Ascending aorta (tissue), 2 donors: ENCODE measurements around the gene FAM131C. TPM values are rescaled to one million over a fixed set of nuclear protein-coding genes. Genes with fewer than 3 reads are reported as not detected.
"Not testable (repeated sequence)": the region's sequence is repeated elsewhere in the genome, so short reads cannot be mapped to it uniquely, and the experiment has no call there.

Experiments used
- DNase-seq, 2 donors: peaks; one replicate each; pipeline ENCODE4 v3.0.0-alpha.2; 2019; ENCODE audit warnings: low spot score in 2 of 2
- H3K27ac ChIP-seq, 2 donors: fragments of 200-600 bp; sonication (generic); one replicate each; pipeline ENCODE4 v1.5.1; 2016 to 2017; ENCODE audit warnings: mild to moderate bottlenecking in 1 of 2
- H3K27me3 ChIP-seq: fragments of 200-600 bp; sonication (generic); one replicate; pipeline ENCODE4 v1.5.1; 2017
- H3K36me3 ChIP-seq, 2 donors: fragments of 200-600 bp; sonication (generic); one replicate each; pipeline ENCODE4 v1.5.1; 2016
- H3K4me1 ChIP-seq, 2 donors: fragments of 200-600 bp; sonication (generic); one replicate each; pipeline ENCODE4 v1.5.1; 2016 to 2017; ENCODE audit warnings: mild to moderate bottlenecking in 1 of 2
- H3K4me3 ChIP-seq, 2 donors: fragments of 200-600 bp; sonication (generic); one replicate each; pipeline ENCODE4 v1.5.1; 2016 to 2017; ENCODE audit warnings: mild to moderate bottlenecking in 1 of 2
- H3K9me3 ChIP-seq, 2 donors: fragments of 200-600 bp; sonication (generic); one replicate each; pipeline ENCODE4 v1.5.1; 2016
- intact Hi-C: fragments of 100-400 bp; cut with DNase I; formaldehyde crosslinking; loops from one replicate; pipeline ENCODE4 v1.15.1; 2023
- total RNA-seq: library from RNA; depleted of rRNA; stranded (reverse); fragments of >200 nt; gene quantifications from one replicate; pipeline ENCODE4 v1.1.0, GENCODE V29; 2016
- TF ChIP-seq, protein P1 (sequence below), 3 experiments: fragments of 200-600 bp in 2 of 3; fragments of 450-650 bp in 1 of 3; sonication (generic) in 2 of 3; IDR thresholded peaks; one replicate each; pipeline ENCODE4 v1.5.1; 2016 to 2019; ENCODE audit warnings: antibody characterized with exemption in 3 of 3, mild to moderate bottlenecking in 1 of 3, moderate library complexity in 1 of 3

Gene FAM131C
- total RNA-seq, 1 donor from 2014 or later, result 0.21 TPM

DNA sequence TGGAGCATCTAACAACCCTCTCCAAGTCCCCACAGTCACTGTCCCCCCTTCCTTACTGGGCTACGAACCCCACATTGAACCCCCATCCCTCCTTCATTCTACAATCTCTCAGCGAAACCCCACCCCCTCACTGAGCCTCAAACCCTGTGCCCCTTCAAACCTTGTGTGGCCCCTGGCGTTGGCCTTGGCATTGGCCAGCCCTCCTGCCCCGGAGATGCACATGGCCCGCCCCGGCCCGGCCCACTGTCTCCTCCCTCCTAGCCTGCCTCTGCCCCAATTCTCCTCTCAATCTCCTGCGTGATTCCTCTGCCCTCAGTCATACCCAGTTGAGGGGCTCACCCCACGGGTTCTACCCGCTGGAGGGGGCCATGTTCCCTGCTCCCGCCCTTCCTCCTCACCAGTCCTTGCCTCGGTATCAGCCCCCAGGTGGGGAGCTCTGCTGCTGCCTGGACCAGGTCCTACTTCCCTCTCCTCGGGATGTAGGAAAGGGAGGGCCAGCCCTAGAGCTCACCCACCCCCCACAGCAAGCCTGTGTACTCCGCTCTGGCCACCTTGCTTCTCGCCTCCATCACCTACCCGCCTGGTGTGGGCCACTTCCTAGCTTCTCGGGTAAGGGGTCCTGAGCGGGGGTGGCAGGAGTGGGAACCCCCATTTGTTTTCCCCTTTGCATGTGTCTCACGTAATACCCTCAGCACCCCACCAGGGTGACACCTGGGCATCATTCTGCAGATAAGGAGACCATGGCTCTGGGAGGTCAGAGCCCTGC lies 45.0 kb downstream of the FAM131C start:
- TF ChIP-seq, protein P1, sequence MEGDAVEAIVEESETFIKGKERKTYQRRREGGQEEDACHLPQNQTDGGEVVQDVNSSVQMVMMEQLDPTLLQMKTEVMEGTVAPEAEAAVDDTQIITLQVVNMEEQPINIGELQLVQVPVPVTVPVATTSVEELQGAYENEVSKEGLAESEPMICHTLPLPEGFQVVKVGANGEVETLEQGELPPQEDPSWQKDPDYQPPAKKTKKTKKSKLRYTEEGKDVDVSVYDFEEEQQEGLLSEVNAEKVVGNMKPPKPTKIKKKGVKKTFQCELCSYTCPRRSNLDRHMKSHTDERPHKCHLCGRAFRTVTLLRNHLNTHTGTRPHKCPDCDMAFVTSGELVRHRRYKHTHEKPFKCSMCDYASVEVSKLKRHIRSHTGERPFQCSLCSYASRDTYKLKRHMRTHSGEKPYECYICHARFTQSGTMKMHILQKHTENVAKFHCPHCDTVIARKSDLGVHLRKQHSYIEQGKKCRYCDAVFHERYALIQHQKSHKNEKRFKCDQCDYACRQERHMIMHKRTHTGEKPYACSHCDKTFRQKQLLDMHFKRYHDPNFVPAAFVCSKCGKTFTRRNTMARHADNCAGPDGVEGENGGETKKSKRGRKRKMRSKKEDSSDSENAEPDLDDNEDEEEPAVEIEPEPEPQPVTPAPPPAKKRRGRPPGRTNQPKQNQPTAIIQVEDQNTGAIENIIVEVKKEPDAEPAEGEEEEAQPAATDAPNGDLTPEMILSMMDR (IDR thresholded peaks at IDR 0.05), result no peak
- intact Hi-C loops, result no loop called here
- H3K4me3 ChIP-seq, result no peak overlapping the region
- H3K36me3 ChIP-seq, result no peaks in the 10 kb centered on the region
- H3K27ac ChIP-seq, result no peak overlapping the region
- DNase-seq, result no peak
- peaks cover 11 to 15% of the 10 kb centered on the region in 2 donors for H3K4me1 ChIP-seq
- H3K27me3 ChIP-seq, result no peaks in the 10 kb centered on the region
- no peaks in the 10 kb centered on the region for H3K9me3 ChIP-seq

DNA sequence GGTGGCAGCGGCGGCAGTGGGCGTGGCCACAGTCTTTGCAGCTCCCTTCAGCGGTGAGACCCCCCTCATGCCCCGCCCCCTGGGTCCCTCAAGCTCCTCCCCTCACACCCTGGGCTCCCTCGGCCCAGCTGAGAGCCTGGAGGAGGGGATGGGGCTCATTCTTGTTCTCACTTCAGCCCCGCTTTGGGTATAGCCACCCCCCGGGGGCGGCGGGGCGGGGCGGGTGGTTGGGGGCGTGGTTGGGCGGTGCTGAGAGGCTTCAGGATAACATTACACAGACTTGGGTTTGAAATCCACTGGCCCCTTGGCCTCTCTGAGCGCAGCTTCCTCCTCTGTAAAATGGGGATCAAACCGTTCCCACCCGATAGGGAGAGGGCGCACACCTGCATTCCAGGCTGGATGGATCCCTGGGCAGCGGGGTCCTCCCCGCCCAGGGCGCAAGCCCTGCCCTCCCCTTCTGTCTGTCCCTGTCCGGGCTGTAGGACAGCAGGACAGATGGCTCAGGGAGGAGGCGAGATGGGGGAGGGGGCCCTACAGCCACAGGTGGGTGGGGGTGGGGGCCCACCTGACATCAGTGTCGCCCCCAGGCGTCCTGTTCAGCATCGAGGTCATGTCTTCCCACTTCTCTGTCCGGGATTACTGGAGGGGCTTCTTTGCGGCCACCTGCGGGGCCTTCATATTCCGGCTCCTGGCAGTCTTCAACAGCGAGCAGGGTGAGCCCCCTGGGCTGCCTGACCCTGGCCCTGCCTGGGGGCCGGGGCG lies 46.5 kb downstream of the FAM131C start:
- TF ChIP-seq, protein P1 (IDR thresholded peaks at IDR 0.05), result no peak
- H3K27ac ChIP-seq, result peak overlapping the region in 1 of 2 donors; percentile 35
- intact Hi-C loops, result no loop called here
- peak overlapping the region; percentile 3 to 46 for H3K4me3 ChIP-seq
- no peaks in the 10 kb centered on the region for H3K9me3 ChIP-seq
- no peaks in the 10 kb centered on the region for H3K27me3 ChIP-seq
- no peaks in the 10 kb centered on the region for H3K36me3 ChIP-seq
- no peak for DNase-seq
- H3K4me1 ChIP-seq, result peaks cover 8 to 9% of the 10 kb centered on the region in 2 donors

DNA sequence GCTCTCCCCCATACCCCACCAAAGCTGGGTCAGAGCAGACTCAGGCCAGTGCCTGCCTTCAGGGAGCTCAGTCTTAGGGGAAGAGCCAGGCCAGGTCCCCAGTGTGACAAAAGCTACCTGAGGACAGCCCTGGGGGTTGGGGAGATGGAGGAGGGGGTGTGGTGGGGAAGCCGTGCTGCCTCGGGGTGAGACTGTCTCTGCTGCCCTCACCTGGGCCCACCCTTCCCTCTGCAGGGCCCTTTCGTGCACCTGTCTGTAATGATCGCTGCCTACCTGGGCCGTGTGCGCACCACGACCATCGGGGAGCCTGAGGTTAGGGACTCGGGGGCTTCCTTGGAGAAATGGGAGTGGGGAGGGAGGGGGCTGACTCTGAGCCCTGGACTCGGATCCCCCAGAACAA lies 47.1 kb downstream of the FAM131C start:
- H3K4me3 ChIP-seq, result peak overlapping the region in 1 of 2 donors; percentile 46

DNA sequence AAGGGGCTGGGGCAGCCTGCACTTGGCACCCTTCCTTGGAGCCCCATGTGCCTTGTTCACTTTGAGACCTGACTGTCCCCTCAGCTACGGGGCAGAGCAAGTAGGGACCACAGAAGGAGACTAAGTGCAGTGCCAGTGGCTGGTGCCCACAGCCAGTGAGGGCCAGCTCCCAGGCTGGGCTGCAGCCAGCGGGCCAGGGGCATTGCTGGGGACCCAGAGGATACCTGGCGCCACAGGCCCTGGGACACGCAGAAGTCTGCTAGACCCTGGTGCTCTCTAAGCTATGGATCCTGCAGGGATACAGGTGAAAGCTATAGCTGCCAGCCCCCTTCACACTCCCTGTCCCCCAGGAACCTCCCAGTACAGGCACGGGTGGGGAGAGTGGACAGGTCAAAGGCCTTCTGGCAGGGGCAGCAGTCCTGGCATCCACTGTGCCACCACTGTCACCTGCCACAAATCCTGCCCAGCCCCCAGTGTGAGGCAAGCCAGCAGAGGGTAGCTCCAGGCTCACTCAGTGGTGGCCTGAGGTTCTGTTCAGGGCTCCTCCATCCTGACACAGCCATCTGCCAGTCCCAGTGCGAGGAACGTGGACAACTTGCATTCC lies 50.3 kb downstream of the FAM131C start:
- Histone ChIP-seq H3K27ac (peak overlapping the region in 1 of 2 donors; percentile 23), H3K4me3 (no peak overlapping the region)

More for the DNA sequence above, 47.1 kb downstream of the FAM131C start:
- H3K9me3 ChIP-seq, H3K36me3 ChIP-seq, intact Hi-C loops, H3K27me3 ChIP-seq, H3K4me1 ChIP-seq, H3K27ac ChIP-seq, DNase-seq: not testable (repeated sequence)

DNA sequence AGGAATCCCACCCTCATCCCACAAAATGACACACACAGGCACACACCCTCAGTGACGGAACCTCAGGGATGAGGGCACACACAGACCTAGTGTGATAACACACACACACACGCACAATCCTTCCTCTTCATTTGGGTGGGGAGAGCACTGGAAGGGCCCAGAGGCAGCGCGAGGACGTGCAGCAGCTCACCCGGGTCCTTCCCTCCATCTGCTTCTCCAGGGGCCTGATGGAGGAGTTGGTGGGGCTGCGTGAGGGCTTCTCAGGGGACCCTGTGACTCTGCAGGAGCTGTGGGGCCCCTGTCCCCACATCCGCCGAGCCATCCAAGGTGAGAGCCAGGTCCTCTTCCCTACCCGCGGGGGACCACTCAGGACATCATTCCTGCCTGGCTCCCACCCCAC lies 51.1 kb downstream of the FAM131C start:
- H3K9me3 ChIP-seq, result no peaks in the 10 kb centered on the region

More for the DNA sequence above, 50.3 kb downstream of the FAM131C start:
- Histone ChIP-seq H3K36me3 (no peaks in the 10 kb centered on the region), H3K27me3 (no peaks in the 10 kb centered on the region), H3K4me1 (peaks cover 17 to 32% of the 10 kb centered on the region in 2 donors), H3K9me3 (no peaks in the 10 kb centered on the region)
- TF ChIP-seq, protein P1 (IDR thresholded peaks at IDR 0.05), result no peak
- intact Hi-C loops, result no loop called here
- no peak for DNase-seq

More for the DNA sequence above, 51.1 kb downstream of the FAM131C start:
- TF ChIP-seq, protein P1 (IDR thresholded peaks at IDR 0.05), result no peak
- Histone ChIP-seq H3K4me1 (peaks cover 17 to 33% of the 10 kb centered on the region in 2 donors), H3K27ac (peak overlapping the region in 1 of 2 donors; percentile 23), H3K27me3 (no peaks in the 10 kb centered on the region), H3K4me3 (no peak overlapping the region), H3K36me3 (no peaks in the 10 kb centered on the region)
- intact Hi-C loops, result no loop called here
- no peak for DNase-seq
